ENCODE data around the gene PFKFB3. TPM values are rescaled to one million over a fixed set of nuclear protein-coding genes. Genes with fewer than 3 reads are reported as not detected.

The PFKFB3 gene
- total RNA-seq, 1 donor from 2014 or later: 21.0 TPM

DNA sequence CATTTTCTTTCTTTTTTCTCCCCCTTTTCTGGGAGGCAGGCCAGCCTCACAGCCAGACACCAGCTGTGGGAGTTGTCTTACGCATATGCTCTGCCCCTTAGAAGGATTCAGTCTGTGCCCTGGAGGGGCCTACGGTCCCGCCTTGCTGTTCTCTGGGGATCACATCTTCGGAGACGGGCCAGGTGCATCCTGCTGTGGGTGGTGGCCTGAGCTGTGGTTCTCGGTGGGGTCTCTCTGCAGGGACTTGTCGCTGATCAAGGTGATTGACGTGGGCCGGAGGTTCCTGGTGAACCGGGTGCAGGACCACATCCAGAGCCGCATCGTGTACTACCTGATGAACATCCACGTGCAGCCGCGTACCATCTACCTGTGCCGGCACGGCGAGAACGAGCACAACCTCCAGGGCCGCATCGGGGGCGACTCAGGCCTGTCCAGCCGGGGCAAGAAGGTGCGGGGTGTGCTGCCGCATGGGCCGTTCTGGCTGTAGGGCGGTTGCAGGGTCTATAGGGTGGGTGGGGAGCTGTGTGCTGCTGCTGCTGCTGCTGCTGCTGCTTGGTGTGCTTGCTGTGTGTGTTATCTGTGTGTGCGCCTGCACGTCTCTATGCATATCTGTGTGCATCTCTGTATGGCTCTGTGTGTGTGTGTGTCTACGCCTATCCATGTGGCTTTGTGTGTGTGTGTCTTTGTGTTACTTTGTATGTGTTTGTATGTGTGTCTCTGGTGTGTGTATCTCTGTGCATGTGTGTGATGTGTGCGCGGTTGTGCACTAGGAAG, 17.9 kb downstream of the PFKFB3 start:
- no peak for DNase-seq

DNA sequence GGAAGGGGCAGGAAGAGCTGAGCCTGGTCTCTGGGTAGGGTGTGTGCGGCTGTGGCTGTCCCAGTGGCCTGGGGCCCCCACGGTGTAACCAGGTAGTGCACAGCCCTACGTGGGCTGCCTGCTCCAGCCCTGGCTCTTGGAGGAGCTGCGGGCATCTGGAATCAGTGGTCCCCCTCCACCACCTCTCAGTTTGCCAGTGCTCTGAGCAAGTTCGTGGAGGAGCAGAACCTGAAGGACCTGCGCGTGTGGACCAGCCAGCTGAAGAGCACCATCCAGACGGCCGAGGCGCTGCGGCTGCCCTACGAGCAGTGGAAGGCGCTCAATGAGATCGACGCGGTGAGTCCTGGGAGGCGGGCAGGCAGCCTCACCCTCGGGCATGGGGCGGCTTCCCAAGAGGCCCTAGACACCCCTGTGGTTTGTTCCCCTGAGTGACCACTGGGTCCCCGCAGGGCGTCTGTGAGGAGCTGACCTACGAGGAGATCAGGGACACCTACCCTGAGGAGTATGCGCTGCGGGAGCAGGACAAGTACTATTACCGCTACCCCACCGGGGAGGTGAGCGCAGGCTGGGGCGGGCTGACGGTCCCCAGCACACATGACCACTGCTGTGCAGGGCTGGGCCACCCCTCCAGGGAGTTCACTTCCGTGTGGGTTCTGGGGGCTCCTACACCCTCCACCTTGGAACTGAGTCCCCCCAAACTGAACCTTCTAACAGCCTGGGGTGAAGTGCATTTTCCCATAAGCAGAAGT, 18.6 kb downstream of the PFKFB3 start:
- DNase-seq: no peak

DNA sequence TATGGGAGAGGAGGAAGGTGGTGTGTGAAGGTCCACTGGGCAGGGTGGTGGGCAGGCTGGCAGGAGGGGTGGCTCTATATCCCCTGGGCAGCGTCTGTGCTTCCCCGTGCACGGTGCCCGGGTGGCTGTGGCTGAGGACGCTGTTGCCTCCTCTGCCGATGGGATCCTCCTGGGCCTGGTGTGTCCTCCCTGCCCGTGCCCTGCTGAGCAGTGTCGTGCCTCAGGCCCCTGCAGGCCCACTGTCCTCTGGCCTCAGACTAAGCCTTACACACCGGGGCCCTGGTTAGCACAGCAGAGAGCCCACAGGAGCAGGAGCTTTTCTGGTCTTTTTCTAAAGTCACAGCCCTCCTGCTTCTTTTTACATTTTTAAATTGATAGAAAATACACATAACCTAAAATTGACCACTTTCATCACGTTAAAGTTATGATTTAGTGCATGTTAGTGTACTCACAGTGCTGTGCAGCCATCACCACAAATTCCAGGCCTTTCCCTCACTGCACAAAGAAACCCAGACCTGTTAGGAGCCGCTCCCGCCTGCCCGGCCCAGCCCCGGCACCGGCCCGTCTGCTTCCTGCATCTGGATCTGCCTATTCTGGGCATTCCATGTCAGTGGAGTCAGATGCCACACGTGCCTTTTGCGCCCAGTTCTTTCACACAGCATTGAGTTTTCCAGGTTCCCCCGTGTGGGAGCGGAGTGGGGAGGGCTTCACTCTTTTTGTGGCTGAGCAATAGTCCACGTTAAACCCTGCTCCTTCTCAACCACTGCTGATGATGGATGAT, 19.4 kb downstream of the PFKFB3 start:
- DNase-seq: no peak

DNA sequence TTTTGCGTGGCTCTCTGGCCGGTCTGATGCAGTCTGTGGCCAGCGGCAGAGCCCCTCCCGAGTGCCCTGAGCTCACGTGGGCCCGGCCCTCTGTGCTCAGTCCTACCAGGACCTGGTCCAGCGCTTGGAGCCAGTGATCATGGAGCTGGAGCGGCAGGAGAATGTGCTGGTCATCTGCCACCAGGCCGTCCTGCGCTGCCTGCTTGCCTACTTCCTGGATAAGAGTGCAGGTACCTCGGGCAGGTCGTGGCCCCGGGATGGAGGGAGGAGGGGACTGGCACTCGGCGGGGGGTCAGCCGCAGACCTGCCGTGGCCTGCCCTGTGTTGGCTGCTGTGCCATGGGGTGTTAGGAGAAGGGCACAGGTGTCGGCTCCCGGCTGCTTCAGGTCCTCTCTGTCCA, 20.0 kb downstream of the PFKFB3 start:
- no peak for DNase-seq

DNA sequence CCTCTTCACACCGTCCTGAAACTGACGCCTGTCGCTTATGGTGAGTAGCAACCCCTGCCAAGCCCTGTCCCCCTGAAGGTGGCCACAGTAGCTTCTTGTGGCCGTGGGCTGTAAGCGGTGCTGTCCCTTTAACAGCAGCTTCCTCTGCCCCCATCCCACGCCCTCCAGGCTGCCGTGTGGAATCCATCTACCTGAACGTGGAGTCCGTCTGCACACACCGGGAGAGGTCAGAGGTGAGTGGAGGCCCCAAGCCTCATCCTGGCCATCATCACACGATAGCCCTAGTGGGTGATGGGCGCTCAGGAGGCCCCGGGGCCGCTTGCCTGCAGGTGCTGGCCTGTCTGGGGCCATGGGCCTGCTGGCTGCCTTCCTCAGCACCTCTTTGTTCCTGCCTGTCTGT, 21.2 kb downstream of the PFKFB3 start:
- DNase-seq: no peak

DNA sequence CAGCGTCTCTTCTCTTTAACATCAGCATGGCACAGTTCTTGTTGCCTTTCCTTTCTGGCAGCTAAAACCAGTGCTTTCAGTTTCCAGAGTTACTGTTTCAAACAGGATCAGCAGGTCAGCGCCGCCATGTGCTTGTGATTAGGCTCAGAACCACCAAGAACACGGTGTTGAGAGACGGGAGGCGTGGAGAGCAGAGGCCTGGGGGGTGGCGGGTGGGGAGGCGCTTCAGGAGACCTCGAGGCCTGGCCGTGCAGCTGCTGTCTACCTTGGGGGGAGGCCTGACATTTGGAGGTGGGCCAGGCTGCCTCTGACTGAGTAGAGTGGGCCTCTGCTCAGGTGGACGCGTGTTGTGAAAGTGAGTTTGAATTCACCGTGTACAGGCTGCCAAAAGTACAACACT, 22.0 kb downstream of the PFKFB3 start:
- DNase-seq: peak; percentile 37

DNA sequence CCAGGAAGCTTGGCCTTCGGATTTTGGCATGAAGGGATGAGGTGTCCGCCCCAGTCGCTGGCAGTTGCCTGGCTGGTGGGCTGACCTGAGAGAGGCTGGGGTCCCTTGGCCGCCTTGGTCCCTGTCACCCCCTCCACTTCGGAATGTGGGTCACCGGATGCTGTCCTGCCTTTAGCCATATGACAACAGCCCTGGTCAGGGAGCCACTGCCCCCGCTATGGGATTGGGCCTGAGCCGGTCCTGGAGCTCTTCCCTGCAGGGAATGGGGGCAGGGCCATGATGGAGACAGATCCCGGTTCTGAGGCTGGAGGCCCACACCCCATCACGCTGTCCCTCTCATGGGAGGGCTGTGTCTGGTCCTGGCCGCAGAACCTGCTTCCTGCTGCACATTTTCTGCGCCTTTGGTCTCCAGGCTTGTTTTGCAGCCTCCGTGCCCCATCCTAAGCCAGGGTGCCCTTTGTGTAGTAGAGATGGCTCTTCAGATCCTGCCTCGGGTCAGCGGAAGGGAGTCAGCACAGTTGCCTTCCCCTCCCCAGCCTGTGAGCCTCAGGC, 22.6 kb downstream of the PFKFB3 start:
- DNase-seq: no peak

DNA sequence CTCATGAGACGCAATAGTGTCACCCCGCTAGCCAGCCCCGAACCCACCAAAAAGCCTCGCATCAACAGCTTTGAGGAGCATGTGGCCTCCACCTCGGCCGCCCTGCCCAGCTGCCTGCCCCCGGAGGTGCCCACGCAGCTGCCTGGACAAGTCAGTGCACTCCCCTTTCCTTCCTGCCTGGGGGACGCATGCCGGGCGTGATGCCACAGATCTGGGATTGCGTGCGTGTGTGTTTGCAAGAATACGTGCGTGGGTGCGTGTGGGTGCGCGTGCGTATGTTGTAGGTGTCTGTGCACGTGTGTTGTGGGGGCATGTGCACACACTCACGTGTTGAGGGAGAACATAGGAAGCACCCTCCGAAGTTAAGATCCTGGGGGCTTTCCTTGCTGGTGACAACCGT, 23.5 kb downstream of the PFKFB3 start:
- no peak for DNase-seq

DNA sequence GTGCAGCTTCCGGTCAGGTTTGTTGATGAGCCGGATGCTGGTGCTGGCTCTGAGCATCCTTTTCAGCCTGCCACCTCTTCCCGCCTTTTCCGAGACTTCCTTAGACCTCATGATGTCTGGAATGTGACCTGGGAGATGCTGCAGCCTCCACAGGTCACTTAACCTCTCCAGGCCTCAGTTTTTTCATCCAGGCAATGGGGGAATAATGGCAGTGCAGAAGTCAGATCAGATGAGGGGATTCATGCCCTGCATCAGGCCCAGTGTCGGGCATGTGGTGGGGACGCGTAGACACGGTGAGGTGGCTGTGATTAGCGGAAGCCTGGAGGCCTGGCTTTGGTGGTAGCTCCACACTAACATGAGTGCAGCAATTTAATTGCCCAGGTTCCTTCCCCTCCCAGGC, 24.6 kb downstream of the PFKFB3 start:
- no peak for DNase-seq

DNA sequence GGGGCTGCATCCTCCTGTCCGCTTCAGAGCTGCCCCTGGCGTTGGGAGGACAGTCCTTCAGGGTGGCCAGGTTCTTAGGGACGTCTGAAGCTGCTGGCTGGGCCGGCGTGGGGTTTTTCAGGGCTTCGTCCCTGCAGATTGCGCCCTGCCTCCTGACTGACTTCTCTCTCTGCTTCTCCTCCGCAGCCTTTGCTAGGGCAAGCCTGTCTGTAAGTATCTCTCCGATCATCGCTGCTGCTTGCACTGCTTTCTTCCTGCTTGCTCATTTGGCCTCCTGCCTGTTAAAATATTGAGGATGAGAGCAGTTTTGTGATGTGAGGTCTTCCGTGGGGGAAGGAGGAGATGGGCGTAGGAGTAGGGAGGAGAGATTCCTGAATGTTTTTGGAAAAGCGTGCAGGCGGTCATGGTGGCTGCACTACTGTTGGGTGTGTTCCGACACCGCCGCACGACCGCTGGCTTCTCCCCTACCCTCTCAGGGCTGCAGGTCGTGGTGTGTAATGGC, 25.3 kb downstream of the PFKFB3 start:
- peak; percentile 48 for DNase-seq

DNA sequence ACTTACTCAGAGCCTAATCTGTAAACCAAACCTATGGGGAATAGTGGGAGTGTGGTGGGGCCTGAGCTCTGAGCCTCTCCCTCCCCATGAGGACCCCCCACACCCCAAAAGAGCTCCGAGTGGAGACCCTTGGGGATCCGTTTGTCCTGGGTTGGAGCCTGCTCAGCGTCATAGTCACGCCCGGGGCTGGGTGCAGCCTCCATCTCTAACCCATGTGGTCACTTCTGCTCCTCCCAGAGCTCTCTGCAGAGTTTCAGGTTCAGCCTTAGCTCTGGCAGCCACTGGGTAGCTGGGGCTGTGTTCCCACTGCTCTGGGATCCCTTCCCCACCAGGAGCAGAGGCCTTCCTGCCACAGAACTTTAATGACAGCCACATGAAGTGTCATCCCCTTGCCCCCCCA, 25.9 kb downstream of the PFKFB3 start:
- DNase-seq: no peak

DNA sequence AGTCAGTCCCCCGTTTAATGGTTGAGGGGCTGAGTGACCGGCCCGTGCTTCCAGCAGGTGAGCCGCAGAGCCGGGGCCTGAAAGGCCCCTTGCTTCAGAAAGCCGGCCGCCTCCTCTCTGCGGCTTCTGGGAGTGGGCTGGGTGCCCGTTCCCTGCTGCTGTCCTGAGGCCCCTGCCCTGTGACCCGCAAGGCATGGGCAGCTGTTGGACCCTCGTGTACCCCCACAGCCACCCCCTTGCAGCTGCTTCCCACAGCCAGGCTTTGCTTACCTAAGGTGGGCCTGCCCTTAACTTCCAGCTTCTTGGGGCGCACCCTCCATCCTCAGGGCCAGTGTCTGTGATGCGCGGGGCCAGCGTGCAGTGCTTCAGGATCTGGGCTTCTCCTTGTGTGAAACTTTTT, 26.6 kb downstream of the PFKFB3 start:
- no peak for DNase-seq

DNA sequence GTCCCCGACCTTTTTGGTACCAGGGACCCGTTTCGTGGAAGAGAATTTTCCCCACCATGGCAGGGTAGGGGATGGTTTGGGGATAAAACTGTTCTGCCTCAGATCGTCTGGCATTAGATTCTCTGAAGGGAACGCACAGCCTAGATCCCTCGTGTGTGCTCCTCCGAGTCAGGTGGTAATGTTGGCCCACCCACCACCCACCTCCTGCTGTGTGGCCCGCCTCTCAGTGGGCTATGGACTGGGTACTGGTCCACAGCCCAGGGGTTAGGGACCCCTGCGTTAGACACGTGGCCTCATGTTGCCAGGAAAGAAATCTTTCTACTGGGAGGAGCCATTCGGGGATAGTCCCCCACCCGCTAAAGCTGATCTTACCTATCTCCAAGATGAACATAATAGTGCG, 27.0 kb downstream of the PFKFB3 start:
- no peak for DNase-seq

DNA sequence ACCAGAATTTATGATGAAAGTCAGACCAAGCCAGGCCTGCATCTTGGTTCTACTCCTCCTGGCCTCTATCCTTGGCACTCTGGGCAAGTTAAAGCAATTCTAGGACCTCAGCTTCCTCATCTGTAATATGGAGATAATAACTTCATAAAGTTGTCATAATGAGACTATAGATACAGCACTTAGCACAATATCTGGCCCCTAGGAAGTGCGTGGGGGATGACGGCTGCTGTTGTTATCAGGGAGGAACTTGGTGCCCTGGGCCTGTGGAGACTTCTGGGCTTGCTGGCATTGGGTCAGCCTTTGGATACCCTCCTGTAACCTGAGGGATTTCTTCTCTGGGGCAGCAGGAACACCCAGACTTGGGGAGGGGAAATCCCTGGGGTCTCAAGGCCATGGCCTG, 27.6 kb downstream of the PFKFB3 start:
- DNase-seq: no peak

DNA sequence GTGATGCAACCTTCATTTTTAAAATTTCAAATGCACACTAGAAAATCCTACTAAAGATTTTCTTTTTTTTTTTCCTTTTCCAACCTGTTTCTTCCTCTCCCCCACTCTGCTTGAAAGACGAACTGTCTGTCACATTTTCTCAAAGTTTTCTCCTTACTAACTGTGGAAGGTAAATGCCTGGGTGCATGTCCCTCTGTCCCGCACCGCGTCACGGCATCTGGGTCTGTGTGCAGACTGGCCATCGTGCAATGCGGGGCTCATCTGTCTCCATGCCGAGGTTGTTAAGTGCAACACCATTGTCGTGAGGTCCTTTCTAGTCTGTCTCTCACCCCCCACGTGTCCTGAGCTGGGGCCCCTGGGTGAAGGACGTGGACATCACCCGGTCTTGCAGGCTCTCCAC, 28.4 kb downstream of the PFKFB3 start:
- DNase-seq: no peak

DNA sequence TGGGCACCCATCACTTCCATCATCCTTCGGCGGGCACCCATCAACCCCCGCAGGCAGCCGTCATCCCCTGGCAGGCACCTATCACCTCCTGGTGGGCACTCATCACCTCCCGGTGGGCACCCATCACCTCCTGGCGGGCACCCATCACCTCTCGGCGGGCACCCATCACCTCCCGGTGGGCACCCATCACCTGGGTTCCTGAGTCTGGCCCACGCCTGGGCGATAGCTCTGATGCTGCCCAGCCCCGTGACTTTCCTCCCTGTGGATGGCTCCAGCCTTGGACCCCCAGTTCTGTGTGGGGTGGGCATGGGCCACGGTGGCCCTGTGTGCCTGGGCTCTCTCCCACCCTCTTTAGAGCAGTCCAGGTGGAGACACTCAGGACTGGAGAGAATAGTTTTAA, 29.0 kb downstream of the PFKFB3 start:
- DNase-seq: no peak

DNA sequence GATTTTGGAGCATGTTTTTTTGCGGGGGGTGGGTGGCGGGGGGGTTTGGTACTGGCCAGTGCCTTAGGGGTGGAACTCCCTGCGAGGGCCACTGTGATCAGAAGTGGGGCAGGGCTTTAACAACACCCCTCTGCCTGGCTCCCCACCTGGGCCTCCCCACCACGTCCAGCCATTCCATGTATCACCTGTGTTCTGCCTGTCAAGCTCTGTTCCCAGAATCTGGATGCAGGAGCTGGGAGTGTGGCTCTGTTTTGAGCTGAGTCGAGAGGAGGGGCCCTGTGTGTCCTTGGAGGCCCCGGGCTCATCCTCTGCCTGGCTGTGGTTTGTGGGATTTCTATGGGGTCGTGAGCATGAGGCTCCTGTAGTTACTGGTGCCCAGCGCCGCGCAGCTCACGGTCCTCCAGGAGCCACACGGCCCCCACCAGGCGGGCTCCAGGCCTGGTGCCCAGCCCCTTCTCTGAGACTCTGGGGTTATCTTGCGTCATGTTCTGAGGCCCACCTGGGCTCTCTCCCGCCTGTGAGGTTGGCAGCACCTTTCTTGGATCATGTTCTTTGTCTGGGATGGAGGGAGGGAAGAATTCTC, 29.6 kb downstream of the PFKFB3 start:
- DNase-seq: no peak

DNA sequence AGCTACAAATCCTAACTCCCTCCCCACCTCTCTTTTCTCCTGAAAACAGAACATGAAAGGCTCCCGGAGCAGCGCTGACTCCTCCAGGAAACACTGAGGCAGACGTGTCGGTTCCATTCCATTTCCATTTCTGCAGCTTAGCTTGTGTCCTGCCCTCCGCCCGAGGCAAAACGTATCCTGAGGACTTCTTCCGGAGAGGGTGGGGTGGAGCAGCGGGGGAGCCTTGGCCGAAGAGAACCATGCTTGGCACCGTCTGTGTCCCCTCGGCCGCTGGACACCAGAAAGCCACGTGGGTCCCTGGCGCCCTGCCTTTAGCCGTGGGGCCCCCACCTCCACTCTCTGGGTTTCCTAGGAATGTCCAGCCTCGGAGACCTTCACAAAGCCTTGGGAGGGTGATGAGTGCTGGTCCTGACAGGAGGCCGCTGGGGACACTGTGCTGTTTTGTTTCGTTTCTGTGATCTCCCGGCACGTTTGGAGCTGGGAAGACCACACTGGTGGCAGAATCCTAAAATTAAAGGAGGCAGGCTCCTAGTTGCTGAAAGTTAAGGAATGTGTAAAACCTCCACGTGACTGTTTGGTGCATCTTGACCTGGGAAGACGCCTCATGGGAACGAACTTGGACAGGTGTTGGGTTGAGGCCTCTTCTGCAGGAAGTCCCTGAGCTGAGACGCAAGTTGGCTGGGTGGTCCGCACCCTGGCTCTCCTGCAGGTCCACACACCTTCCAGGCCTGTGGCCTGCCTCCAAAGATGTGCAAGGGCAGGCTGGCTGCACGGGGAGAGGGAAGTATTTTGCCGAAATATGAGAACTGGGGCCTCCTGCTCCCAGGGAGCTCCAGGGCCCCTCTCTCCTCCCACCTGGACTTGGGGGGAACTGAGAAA, 30.4 kb downstream of the PFKFB3 start:
- DNase-seq: peak; percentile 65

DNA sequence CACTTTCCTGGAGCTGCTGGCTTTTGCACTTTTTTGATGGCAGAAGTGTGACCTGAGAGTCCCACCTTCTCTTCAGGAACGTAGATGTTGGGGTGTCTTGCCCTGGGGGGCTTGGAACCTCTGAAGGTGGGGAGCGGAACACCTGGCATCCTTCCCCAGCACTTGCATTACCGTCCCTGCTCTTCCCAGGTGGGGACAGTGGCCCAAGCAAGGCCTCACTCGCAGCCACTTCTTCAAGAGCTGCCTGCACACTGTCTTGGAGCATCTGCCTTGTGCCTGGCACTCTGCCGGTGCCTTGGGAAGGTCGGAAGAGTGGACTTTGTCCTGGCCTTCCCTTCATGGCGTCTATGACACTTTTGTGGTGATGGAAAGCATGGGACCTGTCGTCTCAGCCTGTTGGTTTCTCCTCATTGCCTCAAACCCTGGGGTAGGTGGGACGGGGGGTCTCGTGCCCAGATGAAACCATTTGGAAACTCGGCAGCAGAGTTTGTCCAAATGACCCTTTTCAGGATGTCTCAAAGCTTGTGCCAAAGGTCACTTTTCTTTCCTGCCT, 31.1 kb downstream of the PFKFB3 start:
- DNase-seq: no peak

DNA sequence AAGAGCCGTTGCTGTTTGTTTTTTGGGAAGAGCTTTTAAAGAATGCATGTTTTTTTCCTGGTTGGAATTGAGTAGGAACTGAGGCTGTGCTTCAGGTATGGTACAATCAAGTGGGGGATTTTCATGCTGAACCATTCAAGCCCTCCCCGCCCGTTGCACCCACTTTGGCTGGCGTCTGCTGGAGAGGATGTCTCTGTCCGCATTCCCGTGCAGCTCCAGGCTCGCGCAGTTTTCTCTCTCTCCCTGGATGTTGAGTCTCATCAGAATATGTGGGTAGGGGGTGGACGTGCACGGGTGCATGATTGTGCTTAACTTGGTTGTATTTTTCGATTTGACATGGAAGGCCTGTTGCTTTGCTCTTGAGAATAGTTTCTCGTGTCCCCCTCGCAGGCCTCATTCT, 31.6 kb downstream of the PFKFB3 start:
- DNase-seq: no peak

Measured in tongue (tissue), 2 donors.